NCI-H1105 (cell line): ENCODE results near the gene PKN3.
"Not testable (repeated sequence)": the region's sequence is repeated elsewhere in the genome, so short reads cannot be mapped to it uniquely, and the experiment has no call there.

Experiments used
- DNase-seq: peaks from one replicate; lab custom pipeline; 2025; lab: John Stamatoyannopoulos, UW

The PKN3 gene

GRCh38 chr9:128693738-128694137 is 8.6 kb upstream of the PKN3 start:
- not testable (repeated sequence) for DNase-seq

DNA sequence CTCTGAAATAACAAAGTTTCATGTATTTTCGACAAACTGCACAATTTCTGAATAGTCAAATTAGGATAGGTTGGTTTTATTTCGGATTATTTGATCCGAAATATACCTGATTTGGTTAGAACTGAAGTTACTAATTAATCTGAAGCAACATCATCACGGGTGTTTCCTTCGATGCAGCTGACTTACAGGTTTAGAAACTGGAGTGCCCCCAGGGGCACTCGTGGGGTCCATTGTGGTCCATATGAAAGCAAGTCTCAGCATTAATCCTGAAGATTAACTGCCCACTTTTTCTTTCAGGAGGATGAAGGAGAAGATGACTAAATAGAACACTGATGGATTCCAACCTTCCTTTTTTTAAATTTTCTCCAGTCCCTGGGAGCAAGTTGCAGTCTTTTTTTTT is 8.0 kb upstream of the PKN3 start:
- no peak for DNase-seq

GRCh38 chr9:128696923-128697707 is 5.2 kb upstream of the PKN3 start:
- no peak for DNase-seq

GRCh38 chr9:128699096-128699795 is 3.1 kb upstream of the PKN3 start:
- DNase-seq = not testable (repeated sequence)

DNA sequence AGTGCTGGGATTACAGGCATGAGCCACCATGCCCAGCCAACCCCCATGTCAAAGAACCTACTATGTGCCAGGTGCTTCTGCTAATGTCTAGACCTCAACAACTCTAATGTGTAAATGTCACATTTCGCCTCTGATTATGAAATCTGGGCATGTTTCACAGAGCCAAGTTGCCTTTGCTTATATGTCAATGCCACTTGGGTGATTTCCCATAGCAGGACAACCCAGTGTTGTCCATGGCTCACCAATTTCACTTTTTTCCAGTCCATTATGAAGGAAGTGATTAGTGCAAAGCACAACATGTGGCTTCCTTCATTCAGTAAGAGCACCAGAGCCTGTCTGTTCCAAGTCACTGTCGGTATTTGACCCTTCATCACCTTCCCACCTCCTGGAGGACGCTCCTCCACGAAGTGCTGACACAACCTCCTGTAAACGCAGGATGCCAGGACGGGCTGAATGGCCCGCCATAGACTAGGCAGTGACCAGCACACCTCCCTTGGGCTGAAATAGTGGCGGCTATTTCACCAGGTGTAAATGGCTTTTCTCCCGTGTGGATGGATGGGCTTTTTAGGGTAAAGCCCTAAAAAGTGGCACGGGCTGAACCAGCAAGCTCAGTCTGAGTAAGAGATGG is 962 bp upstream of the PKN3 start:
- DNase-seq = no peak

DNA sequence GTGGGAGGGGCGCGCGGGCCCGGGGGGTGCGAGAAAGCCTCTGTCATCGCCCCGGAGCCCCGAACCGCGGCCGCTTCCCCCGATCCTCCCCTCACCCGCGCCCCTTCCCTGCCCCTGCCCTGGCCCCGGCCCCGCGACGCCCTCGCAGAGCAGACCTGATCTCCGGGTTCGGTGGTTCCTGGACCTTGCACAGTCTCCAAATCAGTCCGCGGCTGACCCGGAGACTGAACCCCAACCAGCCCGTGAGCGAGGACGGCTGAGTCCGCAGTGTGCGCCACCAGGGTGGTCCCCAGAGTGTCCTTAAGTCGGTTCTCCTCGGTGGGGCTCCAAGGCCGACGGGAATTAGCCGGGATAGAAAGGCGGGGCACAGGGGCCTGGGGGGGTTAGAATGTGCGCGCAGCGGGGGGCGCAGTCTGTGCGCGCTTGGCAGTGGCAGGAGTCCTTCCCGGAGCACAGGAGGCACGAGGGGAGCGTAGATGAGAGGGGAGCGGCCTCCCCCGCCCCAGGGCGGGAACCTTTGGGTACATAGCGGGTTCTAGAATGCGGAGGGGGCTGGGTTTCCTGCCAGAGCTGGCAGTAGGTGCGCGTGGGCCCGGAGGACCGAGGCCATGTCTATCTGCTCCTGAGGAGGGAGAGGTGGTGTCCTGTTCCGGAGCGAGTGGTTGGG is 779 bp downstream of the PKN3 start:
- DNase-seq = no peak

- no peak for DNase-seq
Measured at GRCh38 chr9:128703616-128704355, 1.5 kb downstream of the PKN3 start.

DNA sequence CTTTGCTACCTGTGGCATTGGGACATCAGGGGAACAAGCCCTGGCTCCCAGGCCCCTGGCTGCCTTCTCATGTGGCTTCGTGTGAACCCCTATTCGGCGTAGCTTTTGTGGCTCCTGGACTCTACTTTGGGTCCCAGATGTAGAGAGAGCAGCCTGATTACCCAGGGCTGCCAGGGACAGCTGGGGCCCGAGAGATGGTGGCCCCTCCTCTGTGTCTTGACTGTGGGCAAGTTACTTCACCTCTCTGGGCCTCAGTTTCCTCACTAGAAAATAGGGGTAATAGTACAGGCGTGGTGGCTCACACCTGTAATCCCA is 2.0 kb downstream of the PKN3 start:
- DNase-seq = no peak

DNA sequence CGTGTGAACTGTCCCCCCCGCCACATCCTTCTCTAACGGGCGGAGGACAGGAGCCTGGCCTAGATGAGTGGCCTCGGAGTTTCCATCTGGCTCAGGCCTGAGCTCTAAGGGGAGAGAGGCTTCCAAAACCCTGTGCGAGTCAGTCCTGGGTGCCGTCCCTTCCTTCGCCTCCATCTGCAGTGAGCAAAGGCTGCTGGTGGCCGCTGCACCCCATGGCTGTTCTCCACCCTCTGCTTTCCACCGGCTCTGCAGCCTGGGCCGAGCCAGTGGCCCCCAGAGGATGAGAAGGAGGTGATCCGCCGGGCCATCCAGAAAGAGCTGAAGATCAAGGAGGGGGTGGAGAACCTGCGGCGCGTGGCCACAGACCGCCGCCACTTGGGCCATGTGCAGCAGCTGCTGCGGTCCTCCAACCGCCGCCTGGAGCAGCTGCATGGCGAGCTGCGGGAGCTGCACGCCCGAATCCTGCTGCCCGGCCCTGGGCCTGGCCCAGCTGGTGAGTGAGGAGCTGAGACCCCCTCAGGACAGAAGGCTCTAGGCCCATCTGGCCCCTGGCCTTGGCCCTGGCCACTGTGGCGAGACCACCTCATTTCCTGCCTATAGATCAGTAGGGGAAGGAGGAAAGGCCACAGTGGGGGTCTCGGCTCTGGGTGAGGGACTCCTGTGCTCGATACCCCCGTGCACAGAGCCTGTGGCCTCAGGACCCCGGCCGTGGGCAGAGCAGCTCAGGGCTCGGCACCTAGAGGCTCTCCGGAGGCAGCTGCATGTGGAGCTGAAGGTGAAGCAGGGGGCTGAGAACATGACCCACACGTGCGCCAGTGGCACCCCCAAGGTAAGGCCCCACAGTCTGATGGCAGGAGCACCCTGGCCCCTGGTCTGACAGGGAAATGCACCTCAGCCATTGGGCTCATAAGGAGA is 3.0 kb downstream of the PKN3 start:
- no peak for DNase-seq

DNA sequence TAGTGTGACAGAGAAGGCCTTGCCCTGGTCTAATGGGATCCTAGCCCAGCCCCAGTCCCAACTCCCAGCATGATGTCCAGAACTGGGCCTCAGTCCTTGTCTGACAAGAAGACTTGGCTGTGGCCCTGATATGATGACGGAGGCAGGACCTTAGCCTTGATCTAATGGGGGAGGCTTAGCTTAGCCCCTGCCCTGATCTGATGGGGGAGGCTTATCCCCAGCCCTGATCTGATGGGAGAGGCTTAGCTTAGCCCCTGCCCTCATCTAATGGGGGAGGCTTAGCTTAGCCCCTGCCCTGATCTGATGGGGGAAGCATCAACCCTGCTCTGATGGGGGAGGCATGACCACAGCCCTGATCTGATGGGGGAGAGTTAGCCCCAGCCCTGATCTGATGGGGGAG is 3.7 kb downstream of the PKN3 start:
- DNase-seq = no peak

GRCh38 chr9:128706671-128707381 is 4.5 kb downstream of the PKN3 start:
- no peak for DNase-seq

- DNase-seq = no peak
Measured at GRCh38 chr9:128707446-128707845, 5.1 kb downstream of the PKN3 start.

GRCh38 chr9:128712451-128713410 is 10.4 kb downstream of the PKN3 start:
- DNase-seq = no peak

GRCh38 chr9:128713411-128713780 is 11.1 kb downstream of the PKN3 start:
- DNase-seq = no peak

GRCh38 chr9:128713941-128714573 is 11.8 kb downstream of the PKN3 start:
- no peak for DNase-seq

DNA sequence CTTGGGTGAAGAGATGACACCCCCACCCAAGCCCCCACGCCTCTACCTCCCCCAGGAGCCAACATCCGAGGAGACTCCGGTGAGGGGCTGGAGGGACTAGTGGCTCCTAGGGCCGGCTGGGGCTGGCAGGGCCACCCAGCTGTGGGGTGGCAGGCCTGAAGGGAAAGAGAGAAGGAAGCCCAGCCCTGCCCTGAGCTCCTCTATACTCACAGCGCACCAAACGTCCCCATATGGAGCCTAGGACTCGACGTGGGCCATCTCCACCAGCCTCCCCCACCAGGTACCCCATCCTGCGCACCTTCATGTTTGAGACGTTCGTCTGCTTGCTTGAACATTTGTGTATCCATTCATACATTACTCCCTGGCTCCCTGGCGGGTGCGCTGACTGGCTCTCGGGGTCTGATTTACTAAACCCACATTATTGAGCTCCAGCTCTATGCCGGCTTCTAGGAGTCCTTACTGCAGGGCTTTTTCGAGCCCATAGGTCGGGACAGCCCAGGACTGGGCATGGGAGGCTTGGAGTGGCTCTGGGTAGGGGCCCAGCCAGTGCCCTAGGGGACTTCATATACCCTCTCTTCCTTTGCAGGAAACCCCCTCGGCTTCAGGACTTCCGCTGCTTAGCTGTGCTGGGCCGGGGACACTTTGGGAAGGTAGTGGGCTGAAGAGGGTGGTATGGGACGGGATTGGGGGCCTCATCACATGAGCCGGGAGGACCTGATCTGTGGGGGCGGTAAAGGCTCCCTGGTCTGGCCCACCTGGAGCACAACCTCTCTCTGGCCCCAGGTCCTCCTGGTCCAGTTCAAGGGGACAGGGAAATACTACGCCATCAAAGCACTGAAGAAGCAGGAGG is 12.5 kb downstream of the PKN3 start:
- DNase-seq = no peak

GRCh38 chr9:128715436-128715750 is 13.1 kb downstream of the PKN3 start:
- no peak for DNase-seq
